PFSK-1 (cell line): ENCODE measurements around the gene CDHR3.

Source experiments
- FOXP2 ChIP-seq: optimal IDR thresholded peaks from 2 replicates; pipeline ENCODE3; 2011; ENCODE audit warnings: borderline replicate concordance, control low read depth, inconsistent platforms; ENCODE audit not compliant: insufficient read depth; ENCODE audit errors: extremely low read length, extremely low read depth
- POLR2AphosphoS5 ChIP-seq: IDR thresholded peaks from 2 replicates; pipeline ENCODE4 v1.6.1; 2012; ENCODE audit warnings: low read depth, mild to moderate bottlenecking, control low read depth, low read length, moderate library complexity
- SIN3A ChIP-seq: IDR thresholded peaks from 2 replicates; pipeline ENCODE4 v1.6.1; 2012; ENCODE audit warnings: mild to moderate bottlenecking, low read length, moderate library complexity, borderline replicate concordance; ENCODE audit not compliant: insufficient read depth
- TAF1 ChIP-seq: IDR thresholded peaks from 2 replicates; pipeline ENCODE4 v1.6.1; 2012; ENCODE audit warnings: low read length, control low read depth, borderline replicate concordance; ENCODE audit not compliant: insufficient read depth
- TF ChIP-seq, protein P1 (sequence below), 2 experiments: IDR thresholded peaks; 2 replicates each; pipeline versions ENCODE4 v1.6.1 to v1.8.0; 2011 to 2012; ENCODE audit warnings: low read depth in 2 of 2, low read length in 2 of 2, control low read depth in 1 of 2, inconsistent platforms in 1 of 2, mild to moderate bottlenecking in 1 of 2, moderate library complexity in 1 of 2; ENCODE audit not compliant: insufficient read depth in 1 of 2

Gene CDHR3

DNA sequence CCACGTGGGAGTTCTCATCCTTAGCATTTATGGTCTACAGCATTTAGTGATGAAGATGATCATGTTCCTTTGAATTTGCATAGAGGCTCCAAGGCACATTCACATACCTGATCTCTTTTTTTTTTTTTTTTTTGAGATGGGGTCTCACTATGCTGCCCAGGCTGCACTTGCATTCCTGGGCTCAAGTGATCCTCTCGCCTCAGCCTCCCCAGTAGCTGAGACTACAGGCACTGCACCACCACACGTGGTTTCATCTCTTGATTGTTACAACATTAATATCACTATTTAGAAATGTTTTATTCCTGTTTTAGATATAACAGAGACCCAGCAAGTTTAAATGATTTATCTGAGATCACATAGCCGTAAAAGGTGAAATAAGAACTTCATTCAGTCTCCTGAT, 13.8 kb downstream of the CDHR3 start:
- TF ChIP-seq FOXP2 (no peak), TAF1 (no peak), POLR2AphosphoS5 (no peak)
- TF ChIP-seq, protein P1, sequence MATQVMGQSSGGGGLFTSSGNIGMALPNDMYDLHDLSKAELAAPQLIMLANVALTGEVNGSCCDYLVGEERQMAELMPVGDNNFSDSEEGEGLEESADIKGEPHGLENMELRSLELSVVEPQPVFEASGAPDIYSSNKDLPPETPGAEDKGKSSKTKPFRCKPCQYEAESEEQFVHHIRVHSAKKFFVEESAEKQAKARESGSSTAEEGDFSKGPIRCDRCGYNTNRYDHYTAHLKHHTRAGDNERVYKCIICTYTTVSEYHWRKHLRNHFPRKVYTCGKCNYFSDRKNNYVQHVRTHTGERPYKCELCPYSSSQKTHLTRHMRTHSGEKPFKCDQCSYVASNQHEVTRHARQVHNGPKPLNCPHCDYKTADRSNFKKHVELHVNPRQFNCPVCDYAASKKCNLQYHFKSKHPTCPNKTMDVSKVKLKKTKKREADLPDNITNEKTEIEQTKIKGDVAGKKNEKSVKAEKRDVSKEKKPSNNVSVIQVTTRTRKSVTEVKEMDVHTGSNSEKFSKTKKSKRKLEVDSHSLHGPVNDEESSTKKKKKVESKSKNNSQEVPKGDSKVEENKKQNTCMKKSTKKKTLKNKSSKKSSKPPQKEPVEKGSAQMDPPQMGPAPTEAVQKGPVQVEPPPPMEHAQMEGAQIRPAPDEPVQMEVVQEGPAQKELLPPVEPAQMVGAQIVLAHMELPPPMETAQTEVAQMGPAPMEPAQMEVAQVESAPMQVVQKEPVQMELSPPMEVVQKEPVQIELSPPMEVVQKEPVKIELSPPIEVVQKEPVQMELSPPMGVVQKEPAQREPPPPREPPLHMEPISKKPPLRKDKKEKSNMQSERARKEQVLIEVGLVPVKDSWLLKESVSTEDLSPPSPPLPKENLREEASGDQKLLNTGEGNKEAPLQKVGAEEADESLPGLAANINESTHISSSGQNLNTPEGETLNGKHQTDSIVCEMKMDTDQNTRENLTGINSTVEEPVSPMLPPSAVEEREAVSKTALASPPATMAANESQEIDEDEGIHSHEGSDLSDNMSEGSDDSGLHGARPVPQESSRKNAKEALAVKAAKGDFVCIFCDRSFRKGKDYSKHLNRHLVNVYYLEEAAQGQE (IDR thresholded peaks at IDR 0.05; ENCODE audit: insufficient read depth in 1 of 2, low read depth in 2 of 2, low read length in 2 of 2), result no peak

DNA sequence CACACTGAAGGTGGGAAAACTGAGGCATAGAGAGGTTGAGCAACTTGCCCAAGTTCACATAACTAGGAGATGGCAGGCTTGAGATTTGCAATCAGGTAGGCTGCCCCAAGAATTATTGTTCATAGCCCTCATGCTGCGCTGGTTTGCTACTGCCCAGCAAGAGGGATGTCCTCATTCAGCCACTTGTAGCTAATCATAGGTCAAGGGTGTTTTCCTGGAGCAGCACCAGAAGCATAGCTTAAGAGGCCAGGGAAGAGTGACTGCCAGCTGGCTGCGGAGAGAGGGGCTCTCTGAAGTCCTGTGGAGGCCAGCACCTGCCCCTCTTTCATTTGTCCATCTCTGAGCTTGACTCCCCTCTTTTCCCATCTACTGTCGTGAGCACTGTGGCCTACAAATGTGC, 15.0 kb downstream of the CDHR3 start:
- no peak for TF ChIP-seq FOXP2
- TF ChIP-seq, protein P1 (IDR thresholded peaks at IDR 0.05; ENCODE audit: insufficient read depth in 1 of 2, low read depth in 2 of 2, low read length in 2 of 2), result no peak
- no peak for TF ChIP-seq SIN3A
- TF ChIP-seq POLR2AphosphoS5, result no peak
- TF ChIP-seq TAF1, result no peak

DNA sequence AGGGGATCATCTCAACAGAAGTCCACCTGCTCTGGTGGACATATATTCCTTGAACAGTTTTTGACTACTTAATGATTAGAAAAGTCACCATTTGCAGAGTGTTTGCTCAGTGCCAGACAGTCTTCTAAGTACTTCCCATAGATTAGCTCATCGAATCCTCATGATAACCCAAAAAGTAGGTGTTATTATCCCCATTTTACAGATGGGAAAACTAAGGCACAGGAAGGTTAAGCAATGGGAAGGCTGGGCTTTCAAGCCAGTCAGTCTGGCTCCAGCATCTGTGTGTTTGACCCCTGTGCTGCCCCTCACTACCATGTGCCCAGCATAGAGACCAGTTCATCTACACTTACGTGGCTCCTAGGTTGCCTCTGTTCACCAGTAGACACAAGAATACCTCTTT, 15.9 kb downstream of the CDHR3 start:
- no peak for TF ChIP-seq POLR2AphosphoS5
- TF ChIP-seq TAF1, result no peak
- no peak for TF ChIP-seq SIN3A

DNA sequence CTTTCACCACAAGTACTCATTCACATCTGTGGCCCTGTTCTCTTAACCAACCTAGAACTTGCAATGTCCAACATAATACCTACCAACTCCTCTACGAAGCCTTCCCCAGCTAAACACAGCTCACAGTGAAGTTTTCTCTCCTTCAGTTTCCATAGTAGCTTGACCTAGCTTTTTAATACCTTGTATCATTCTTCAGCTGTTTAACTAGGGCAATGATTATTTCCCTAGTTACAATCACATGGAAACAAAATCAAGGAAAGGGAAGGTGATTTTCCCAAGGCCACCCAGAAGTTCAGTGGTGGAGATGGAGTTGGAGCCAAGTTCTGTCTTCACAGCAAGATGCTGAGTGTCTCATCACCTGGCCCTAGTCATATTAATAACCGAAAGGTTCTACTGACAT, 16.3 kb downstream of the CDHR3 start:
- TF ChIP-seq, protein P1 (IDR thresholded peaks at IDR 0.05; ENCODE audit: insufficient read depth in 1 of 2, low read depth in 2 of 2, low read length in 2 of 2), result no peak
- TF ChIP-seq POLR2AphosphoS5 (no peak), SIN3A (no peak), FOXP2 (no peak), TAF1 (no peak)

DNA sequence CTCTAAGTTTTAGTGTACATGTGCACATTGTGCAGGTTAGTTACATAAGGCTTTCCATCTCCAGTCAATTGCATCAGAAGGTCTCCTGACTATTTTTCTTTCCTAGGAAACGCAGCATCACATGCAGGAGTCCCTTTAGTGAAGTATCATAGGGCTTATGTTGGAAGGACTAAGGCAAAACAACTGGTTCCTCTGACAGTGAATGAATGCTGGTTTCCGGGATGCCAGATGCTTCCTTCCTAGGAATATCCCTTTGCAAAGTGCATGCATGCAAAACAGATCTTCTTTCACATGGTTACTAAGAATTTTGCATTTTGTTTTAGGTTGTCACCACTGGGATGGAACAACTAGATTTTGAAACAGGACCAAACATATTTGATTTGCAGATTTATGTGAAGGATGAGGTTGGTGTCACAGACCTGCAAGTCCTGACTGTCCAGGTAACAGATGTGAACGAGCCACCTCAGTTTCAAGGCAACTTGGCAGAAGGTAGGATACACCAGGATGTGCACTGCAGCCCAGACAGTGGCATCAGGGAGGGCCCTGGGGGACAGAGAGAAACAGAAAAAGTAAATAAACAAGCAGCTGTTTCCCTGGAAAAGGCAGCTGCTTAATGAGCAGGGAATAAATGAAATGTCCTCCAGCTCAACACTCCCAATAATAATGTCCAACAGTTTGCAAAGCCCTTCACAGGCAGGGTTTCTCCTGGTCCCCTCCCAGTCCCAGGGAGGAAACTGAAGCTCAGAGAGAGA, 17.8 kb downstream of the CDHR3 start:
- TF ChIP-seq TAF1 (no peak), FOXP2 (no peak), POLR2AphosphoS5 (no peak), SIN3A (no peak)
- TF ChIP-seq, protein P1 (IDR thresholded peaks at IDR 0.05; ENCODE audit: insufficient read depth in 1 of 2, low read depth in 2 of 2, low read length in 2 of 2), result no peak
